ENCODE results near the gene CAMK2B. TPM values are rescaled to one million over a fixed set of nuclear protein-coding genes. Genes with fewer than 3 reads are reported as not detected.

Gene CAMK2B
- total RNA-seq, 1 donor from 2014 or later = 0.17 TPM

DNA sequence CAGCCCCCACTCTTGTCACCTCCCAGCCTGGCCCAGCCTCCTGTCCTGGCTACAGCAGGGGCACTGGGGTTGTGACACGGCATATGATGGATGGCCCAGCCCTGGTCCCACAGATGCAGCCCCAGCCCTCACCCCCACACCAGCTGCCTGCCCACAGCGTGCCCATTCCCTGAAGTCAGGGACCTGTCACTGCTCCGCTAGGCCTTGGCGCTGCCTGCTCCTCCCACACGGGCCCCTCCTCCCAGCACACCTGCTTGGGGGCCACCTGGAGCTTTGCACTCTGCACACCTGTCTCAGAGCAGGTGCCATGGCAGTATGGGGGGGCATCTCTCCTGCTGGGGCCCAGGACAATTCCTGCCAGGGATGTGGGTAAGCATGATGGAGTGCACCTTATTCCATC, 139.7 kb downstream of the CAMK2B start:
- TF ChIP-seq CTCF (IDR thresholded peaks at IDR 0.05) = no peak
- no peak overlapping the region for H3K27ac ChIP-seq
- intact Hi-C loops (cut with DNase I) = no loop called here
- ATAC-seq (no peak), DNase-seq (peak; percentile 54)
- H3K4me3 ChIP-seq = no peak overlapping the region
- no peaks in the 10 kb centered on the region for H3K9me3 ChIP-seq
- no peaks in the 10 kb centered on the region for H3K4me1 ChIP-seq
- no peaks in the 10 kb centered on the region for H3K27me3 ChIP-seq
- H3K36me3 ChIP-seq = no peaks in the 10 kb centered on the region

DNA sequence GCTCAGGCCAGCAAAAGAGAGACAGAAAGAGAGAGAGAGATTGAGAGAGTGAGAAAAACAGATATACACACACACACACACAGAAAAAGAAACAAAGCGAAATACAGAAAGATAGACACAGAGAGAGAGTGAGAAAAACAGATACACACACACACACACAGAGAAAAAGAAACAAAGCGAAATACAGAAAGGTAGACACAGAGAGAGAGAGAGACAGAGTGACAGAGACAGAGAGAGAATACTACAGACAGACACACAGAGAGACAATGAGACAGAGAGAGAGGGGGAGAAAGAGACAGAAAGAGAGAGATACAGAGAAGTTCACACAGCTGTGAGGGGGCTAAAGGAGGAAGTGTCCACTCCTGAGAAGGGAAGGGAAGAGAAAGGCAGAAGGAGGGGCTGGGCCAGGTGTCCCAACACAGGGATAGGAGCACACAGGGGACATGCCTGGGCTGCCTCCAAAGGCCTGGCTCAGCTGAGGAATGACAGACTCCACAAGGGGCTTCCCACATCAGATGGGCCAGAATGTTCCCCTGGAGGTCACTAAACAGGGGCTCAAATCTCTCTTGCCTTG, 140.4 kb downstream of the CAMK2B start:
- no peak for TF ChIP-seq CTCF (IDR thresholded peaks at IDR 0.05)
- intact Hi-C loops (cut with DNase I) = no loop called here
- H3K4me3 ChIP-seq = no peak overlapping the region
- H3K9me3 ChIP-seq = no peaks in the 10 kb centered on the region
- H3K36me3 ChIP-seq = no peaks in the 10 kb centered on the region
- no peaks in the 10 kb centered on the region for H3K4me1 ChIP-seq
- ATAC-seq = no peak
- H3K27me3 ChIP-seq = no peaks in the 10 kb centered on the region
- H3K27ac ChIP-seq = no peak overlapping the region
- no peak for DNase-seq

GRCh38 chr7:44184206-44184872, 141.1 kb downstream of the CAMK2B start:
- no peaks in the 10 kb centered on the region for H3K36me3 ChIP-seq
- H3K27me3 ChIP-seq = no peaks in the 10 kb centered on the region
- H3K4me3 ChIP-seq = no peak overlapping the region
- no peak for TF ChIP-seq CTCF (IDR thresholded peaks at IDR 0.05)
- no peaks in the 10 kb centered on the region for H3K9me3 ChIP-seq
- H3K4me1 ChIP-seq = no peaks in the 10 kb centered on the region
- no peak overlapping the region for H3K27ac ChIP-seq
- ATAC-seq (no peak), DNase-seq (peak; percentile 42)
- intact Hi-C loops (cut with DNase I) = no loop called here

DNA sequence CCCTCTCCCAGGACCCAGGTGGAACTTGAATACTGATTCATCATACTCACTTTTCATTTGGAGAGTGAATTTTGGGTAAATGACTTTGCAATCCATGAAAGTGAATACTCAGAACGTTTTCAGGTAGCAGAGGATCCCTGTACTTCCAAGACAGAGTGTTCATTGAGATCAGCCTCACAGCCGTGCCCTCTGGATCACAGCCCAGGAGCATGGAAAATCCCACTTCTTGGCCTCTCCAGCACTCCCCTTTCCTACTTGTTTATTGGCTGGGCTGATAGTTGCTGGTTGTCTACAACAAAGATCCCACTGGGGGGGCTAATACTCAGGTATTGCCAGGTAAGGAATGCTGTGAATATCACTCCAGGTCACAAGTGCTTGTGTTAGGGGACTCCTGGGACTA, 142.0 kb downstream of the CAMK2B start:
- H3K36me3 ChIP-seq = no peaks in the 10 kb centered on the region
- intact Hi-C loops (cut with DNase I) = no loop called here
- H3K27ac ChIP-seq = no peak overlapping the region
- DNase-seq (no peak), ATAC-seq (no peak)
- H3K27me3 ChIP-seq = no peaks in the 10 kb centered on the region
- no peak overlapping the region for H3K4me3 ChIP-seq
- no peaks in the 10 kb centered on the region for H3K9me3 ChIP-seq
- H3K4me1 ChIP-seq = no peaks in the 10 kb centered on the region
- no peak for TF ChIP-seq CTCF (IDR thresholded peaks at IDR 0.05)

- no peaks in the 10 kb centered on the region for H3K4me1 ChIP-seq
- DNase-seq = no peak
- no peak overlapping the region for H3K4me3 ChIP-seq
- intact Hi-C loops (cut with DNase I) = no loop called here
- no peak overlapping the region for H3K27ac ChIP-seq
- TF ChIP-seq CTCF (IDR thresholded peaks at IDR 0.05) = no peak
- no peaks in the 10 kb centered on the region for H3K36me3 ChIP-seq
- no peak for ATAC-seq
- H3K27me3 ChIP-seq = no peaks in the 10 kb centered on the region
- no peaks in the 10 kb centered on the region for H3K9me3 ChIP-seq
Observed at GRCh38 chr7:44182827-44183226, 142.6 kb downstream of the CAMK2B start.
